Glutamatergic neuron (in vitro differentiated cells): ENCODE data around the gene TNNT1. TPM values are rescaled to one million over a fixed set of nuclear protein-coding genes. Genes with fewer than 3 reads are reported as not detected.
A peak's percentile ranks its signal among the peaks of the same experiment; 100 is the strongest.

Source experiments
- DNase-seq: peaks from one replicate; pipeline ENCODE4 v3.0.0; 2022
- H3K27ac Mint-ChIP-seq: one replicate; pipeline ENCODE4 v1.8.0; 2020; ENCODE audit warnings: mild to moderate bottlenecking, mixed read lengths, inconsistent platforms; ENCODE audit not compliant: unreplicated experiment
- H3K27me3 Mint-ChIP-seq: one replicate; pipeline ENCODE4 v1.8.0; 2020; ENCODE audit warnings: mild to moderate bottlenecking, moderate library complexity, mixed read lengths, inconsistent platforms; ENCODE audit not compliant: unreplicated experiment
- H3K36me3 Mint-ChIP-seq: one replicate; pipeline ENCODE4 v1.8.0; 2020; ENCODE audit warnings: mild to moderate bottlenecking, mixed read lengths, inconsistent platforms; ENCODE audit not compliant: unreplicated experiment
- H3K4me1 Mint-ChIP-seq: one replicate; pipeline ENCODE4 v1.8.0; 2020; ENCODE audit warnings: mild to moderate bottlenecking, low read depth, mixed read lengths, inconsistent platforms; ENCODE audit not compliant: unreplicated experiment
- H3K4me3 Mint-ChIP-seq: one replicate; pipeline ENCODE4 v1.8.0; 2020; ENCODE audit warnings: mild to moderate bottlenecking, mixed read lengths, inconsistent platforms; ENCODE audit not compliant: unreplicated experiment
- H3K9me3 Mint-ChIP-seq: one replicate; pipeline ENCODE4 v1.8.0; 2020; ENCODE audit warnings: mild to moderate bottlenecking, moderate library complexity, mixed read lengths, inconsistent platforms; ENCODE audit not compliant: unreplicated experiment
- total RNA-seq: library from RNA; stranded (reverse); fragmentation: NEBNext Ultra II Directional; extraction: Animal tissue kit (Norgen Biotek cat#: 25700); gene quantifications from one replicate; pipeline ENCODE4 v1.2.1, GENCODE V29; 2021; ENCODE audit not compliant: unreplicated experiment
- TF ChIP-seq, protein P1 (sequence below): fragments of 200-600 bp; sonication (generic); IDR thresholded peaks from one replicate; pipeline ENCODE4 v1.5.0; 2021; ENCODE audit not compliant: partially characterized antibody, unreplicated experiment

TNNT1 gene
- total RNA-seq, 1 donor from 2014 or later, result 19.3 TPM

DNA sequence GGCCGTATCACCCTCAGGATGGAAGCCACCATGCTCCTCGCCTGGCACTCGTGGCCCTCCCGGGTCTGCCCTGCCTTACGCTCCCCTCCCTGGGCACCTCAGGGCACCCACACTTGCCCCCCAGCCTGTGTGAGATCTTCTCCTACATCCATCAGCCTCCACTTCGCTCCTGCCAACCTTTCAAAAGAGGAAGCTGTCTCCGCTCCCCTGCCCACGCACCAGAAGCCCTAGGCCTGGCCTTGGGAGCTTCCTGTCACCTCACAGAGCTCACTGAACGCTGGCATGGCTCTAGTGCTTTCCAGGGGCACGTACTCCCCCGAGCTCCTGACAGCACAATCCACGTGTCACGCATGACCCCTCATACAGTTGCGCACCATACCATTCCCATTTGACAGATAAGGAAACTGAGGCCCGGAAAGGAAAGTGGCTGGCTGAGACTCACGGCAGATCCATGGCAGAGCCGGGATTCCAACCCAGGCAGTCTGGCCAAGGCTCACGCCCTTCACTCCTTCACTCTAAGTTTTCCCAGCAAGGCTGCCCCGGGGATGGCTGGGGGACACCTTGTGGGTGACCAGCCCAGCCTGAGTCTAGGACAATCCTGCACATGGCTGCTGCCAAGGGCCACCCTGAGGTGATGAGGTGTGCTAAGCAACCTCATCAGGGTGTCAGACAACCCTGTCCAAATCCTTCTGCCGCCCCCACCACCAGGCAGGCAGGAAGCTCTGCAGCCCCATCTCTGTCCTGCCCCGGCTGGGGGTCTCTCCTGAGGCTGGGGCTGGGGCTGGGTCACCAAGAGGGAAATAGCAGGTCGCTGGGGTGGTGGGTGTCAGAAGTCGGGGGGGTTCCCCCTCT is 50.9 kb downstream of the TNNT1 start:
- no peak overlapping the region for H3K4me3 Mint-ChIP-seq
- H3K4me1 Mint-ChIP-seq, result peaks cover 12% of the 10 kb centered on the region
- no peak for DNase-seq
- peaks cover 7% of the 10 kb centered on the region for H3K36me3 Mint-ChIP-seq
- no peak overlapping the region for H3K27ac Mint-ChIP-seq
- TF ChIP-seq, protein P1, sequence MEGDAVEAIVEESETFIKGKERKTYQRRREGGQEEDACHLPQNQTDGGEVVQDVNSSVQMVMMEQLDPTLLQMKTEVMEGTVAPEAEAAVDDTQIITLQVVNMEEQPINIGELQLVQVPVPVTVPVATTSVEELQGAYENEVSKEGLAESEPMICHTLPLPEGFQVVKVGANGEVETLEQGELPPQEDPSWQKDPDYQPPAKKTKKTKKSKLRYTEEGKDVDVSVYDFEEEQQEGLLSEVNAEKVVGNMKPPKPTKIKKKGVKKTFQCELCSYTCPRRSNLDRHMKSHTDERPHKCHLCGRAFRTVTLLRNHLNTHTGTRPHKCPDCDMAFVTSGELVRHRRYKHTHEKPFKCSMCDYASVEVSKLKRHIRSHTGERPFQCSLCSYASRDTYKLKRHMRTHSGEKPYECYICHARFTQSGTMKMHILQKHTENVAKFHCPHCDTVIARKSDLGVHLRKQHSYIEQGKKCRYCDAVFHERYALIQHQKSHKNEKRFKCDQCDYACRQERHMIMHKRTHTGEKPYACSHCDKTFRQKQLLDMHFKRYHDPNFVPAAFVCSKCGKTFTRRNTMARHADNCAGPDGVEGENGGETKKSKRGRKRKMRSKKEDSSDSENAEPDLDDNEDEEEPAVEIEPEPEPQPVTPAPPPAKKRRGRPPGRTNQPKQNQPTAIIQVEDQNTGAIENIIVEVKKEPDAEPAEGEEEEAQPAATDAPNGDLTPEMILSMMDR, result no peak
- peaks cover 8% of the 10 kb centered on the region for H3K9me3 Mint-ChIP-seq
- peaks cover 4% of the 10 kb centered on the region for H3K27me3 Mint-ChIP-seq

DNA sequence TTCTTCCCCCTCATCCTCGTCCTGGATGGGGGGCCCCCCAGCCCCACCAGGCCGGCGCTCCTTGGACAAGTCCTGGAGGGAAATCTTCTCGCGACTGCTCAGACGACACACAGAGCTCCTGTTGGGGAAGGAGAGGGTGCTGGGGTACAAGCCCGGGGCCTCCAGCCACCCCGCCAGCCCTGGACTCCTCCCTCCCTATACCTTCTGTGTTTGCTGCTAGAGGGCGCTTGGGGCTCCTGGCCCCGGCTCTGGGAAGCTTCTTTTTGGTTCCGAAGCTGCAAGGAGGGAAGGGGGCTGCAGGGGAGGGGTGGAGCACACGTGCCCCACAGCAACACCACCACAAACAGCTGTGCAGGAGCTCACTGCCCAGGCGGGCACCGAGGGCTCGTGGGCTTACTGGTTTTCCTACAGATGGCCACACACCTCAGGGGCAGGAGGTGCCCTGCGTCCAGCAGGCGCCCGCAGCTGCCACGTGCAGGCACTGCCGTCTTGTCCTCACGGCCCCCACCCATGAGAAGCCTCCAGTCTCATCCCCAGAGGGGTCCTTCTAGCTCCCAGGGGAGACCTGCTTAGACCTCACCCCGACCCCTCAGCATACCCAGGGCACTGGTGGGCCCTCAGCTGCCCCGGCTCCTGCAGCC is 52.8 kb downstream of the TNNT1 start:
- Mint-ChIP-seq H3K27ac (no peak overlapping the region), H3K9me3 (peaks cover 6% of the 10 kb centered on the region), H3K36me3 (no peaks in the 10 kb centered on the region), H3K4me1 (peaks cover 12% of the 10 kb centered on the region), H3K4me3 (no peak overlapping the region), H3K27me3 (peaks cover 4% of the 10 kb centered on the region)
- no peak for DNase-seq
- TF ChIP-seq, protein P1, result no peak

DNA sequence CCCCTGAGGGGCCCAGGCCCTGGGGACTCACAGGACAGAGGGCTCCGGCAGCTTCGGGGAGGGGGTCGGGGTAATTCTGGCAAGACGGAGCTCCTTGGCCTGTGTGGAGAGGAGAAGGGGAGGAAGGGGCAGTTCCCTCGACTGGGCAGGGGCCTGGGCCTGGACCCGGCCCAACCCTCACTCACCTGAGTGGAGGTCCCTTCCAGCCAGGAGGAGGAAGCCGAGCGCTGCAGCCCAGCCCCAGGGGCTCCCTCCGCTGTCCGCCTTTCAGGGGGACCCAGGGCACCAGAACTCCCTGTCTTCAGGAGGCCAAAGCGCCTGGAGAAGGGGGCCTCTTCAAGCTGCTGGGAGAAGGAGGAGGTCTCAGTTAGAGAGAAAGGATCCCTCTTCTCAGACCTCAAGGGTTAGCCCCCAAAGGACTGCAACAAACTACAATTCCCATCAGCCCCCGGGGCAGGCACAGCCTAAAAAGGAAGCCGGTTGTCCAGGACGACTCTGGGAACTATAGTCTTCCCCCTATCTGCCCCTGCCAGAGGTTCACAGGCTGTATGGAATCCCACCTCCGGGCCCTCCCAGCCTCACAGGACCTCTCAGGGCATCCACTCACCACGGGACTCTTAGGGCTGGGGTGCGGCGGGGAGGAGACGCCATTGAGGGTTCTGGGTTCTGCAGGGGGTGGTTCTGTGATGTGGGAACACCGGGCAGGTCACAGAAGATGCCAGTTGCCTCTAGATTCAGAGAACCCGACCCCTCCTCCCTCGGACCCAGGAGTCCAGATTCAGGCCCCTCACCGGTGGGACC is 53.5 kb downstream of the TNNT1 start:
- H3K27ac Mint-ChIP-seq, result no peak overlapping the region
- peaks cover 13% of the 10 kb centered on the region for H3K4me1 Mint-ChIP-seq
- H3K27me3 Mint-ChIP-seq, result peaks cover 6% of the 10 kb centered on the region
- TF ChIP-seq, protein P1, result no peak
- H3K36me3 Mint-ChIP-seq, result no peaks in the 10 kb centered on the region
- DNase-seq, result peak; percentile 60
- H3K4me3 Mint-ChIP-seq, result no peak overlapping the region
- peaks cover 6% of the 10 kb centered on the region for H3K9me3 Mint-ChIP-seq

DNA sequence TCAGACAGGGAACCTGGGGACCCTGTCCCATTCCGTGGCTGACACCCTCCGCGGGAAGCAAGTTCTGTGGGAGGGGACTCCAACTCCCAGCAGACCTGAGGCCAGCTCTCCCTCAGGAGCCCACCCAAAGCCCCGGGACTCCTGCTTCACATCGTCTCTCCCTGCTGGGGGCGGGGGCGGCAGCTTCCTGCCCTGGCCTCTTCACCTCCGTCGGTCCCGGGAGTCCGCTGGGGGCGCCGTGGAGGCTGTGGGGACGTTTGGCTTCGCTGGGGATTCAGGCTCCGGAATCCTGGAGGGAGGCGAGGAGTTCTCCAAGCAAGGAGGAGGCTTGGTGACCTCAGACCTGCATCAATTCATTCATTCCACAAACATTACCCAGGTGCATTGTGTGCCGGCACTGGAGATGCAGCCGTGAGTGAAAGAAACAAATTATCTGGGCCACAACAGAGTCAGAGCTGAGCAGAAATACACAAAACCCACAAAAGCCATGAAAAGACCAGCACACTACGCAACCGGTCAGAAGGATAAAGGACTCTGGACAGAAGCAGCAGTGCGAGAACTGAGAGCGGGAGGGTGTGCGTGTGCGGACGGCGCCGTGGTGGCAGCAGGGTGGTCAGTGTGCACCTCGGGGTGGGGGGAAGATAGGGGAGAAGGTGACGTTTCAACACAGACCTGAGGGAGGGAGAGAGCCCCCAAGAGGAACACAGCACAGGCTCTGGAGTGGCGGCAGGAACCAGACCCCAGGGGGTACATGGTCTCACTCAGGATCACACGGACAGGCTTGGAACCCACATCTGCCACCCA is 54.3 kb downstream of the TNNT1 start:
- DNase-seq, result peak; percentile 73
- no peak overlapping the region for H3K27ac Mint-ChIP-seq
- H3K4me1 Mint-ChIP-seq, result peaks cover 12% of the 10 kb centered on the region
- H3K9me3 Mint-ChIP-seq, result peaks cover 11% of the 10 kb centered on the region
- peaks cover 11% of the 10 kb centered on the region for H3K27me3 Mint-ChIP-seq
- no peaks in the 10 kb centered on the region for H3K36me3 Mint-ChIP-seq
- TF ChIP-seq, protein P1, result no peak
- H3K4me3 Mint-ChIP-seq, result peak overlapping the region; percentile 22
